ENCODE data around the gene C4BPA.

- no peak for TF ChIP-seq CTCF (conservative IDR thresholded peaks at IDR 0.05; ENCODE audit: low read length)
- no peak for TF ChIP-seq EZH2phosphoT487 (IDR thresholded peaks at IDR 0.05; ENCODE audit: borderline replicate concordance)
These were observed 27.0 kb upstream of the C4BPA start for GRCh38 chr1:207077012-207077411.
